ENCODE results near the gene PDIA5. TPM values are rescaled to one million over a fixed set of nuclear protein-coding genes. Genes with fewer than 3 reads are reported as not detected.

PDIA5 gene
- polyA plus RNA-seq, 1 donor (not counting 4 experiments of a cell fraction or from before 2014, with no cell fraction given) = 29.8 TPM

- Histone ChIP-seq H3K9me1 (ENCODE audit: control insufficient read depth, extremely low read depth, insufficient read depth, low read length) (peaks cover 4% of the 10 kb centered on the region), H3K27ac (ENCODE audit: control insufficient read depth, insufficient read depth, low read length) (no peak overlapping the region), H3K9me3 (ENCODE audit: control insufficient read depth, low read depth, low read length) (no peaks in the 10 kb centered on the region), H3K27me3 (ENCODE audit: control insufficient read depth, extremely low read depth, insufficient read depth, low read length) (no peaks in the 10 kb centered on the region), H4K20me1 (ENCODE audit: control insufficient read depth, extremely low read depth, insufficient read depth, low read length) (peaks cover 44% of the 10 kb centered on the region), H3K79me2 (ENCODE audit: control insufficient read depth, insufficient read depth, low read length) (peaks cover 88% of the 10 kb centered on the region), H3K36me3 (ENCODE audit: control insufficient read depth in 2 of 2, extremely low read depth in 1 of 2, insufficient read depth in 2 of 2, low read length in 2 of 2) (peaks cover 10 to 39% of the 10 kb centered on the region in 2 experiments), H3K9ac (ENCODE audit: control insufficient read depth, extremely low read depth, insufficient read depth, low read length) (no peak overlapping the region), H3K4me3 (ENCODE audit: control insufficient read depth in 2 of 3, extremely low read depth in 1 of 3, insufficient read depth in 2 of 3, low read depth in 1 of 3, low read length in 3 of 3) (no peak overlapping the region), H2AFZ (ENCODE audit: control insufficient read depth, low read length) (no peak overlapping the region), H3K4me1 (ENCODE audit: control insufficient read depth, extremely low read depth, insufficient read depth, low read length) (no peaks in the 10 kb centered on the region), H3K4me2 (ENCODE audit: control insufficient read depth, extremely low read depth, insufficient read depth, low read depth, low read length) (no peak overlapping the region)
- dilution Hi-C loops (cut with MboI; ENCODE audit: extremely low pct_ligation_motif_present, low sequenced_read_pairs) = no loop called here
- no peak for DNase-seq (ENCODE audit: low read depth, low spot score)
- TF ChIP-seq EZH2 (IDR thresholded peaks at IDR 0.05; ENCODE audit: low read length) = no peak
- FAIRE-seq = no peak
Observed at GRCh38 chr3:123088387-123088786, 21.6 kb downstream of the PDIA5 start.

DNA sequence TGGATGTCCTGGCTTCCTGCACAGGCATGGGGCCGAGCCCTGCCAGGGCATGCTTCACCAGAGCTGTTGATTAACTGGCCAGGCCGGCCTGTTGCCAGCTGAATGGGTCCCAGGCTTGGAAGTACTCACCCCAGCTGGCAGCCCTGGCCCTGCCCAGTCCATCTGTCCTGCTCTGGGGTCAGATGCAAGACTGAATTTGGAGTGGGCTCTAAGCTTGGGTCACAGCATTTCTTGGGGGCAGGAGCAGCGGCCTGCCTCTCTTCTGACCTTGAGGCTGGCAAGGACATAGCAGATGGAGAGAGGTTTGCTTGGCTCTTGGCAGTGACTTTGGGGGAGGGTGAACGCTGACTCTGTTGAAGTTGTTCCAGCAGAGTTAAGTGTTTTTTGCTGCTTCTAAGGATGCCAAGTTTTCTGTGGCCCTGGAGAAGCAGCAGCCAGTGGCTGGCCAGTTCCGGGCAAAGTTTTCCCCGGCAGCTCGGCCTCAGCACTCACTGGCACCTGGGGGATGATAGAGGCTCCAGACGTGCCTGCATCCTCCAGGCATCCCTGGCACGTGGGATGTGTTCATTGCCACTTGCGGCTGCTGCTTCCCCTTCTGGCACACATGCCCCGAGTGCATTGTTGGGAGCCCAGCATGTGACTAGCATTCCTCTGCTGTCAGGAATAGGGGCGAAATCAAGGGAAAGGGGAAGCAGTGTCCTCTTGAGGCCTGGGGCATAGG, 22.9 kb downstream of the PDIA5 start:
- no peaks in the 10 kb centered on the region for H3K4me1 ChIP-seq (ENCODE audit: control insufficient read depth, extremely low read depth, insufficient read depth, low read length)
- peaks cover 34% of the 10 kb centered on the region for H4K20me1 ChIP-seq (ENCODE audit: control insufficient read depth, extremely low read depth, insufficient read depth, low read length)
- H3K27me3 ChIP-seq (ENCODE audit: control insufficient read depth, extremely low read depth, insufficient read depth, low read length) = no peaks in the 10 kb centered on the region
- H3K4me3 ChIP-seq (ENCODE audit: control insufficient read depth in 2 of 3, extremely low read depth in 1 of 3, insufficient read depth in 2 of 3, low read depth in 1 of 3, low read length in 3 of 3) = no peak overlapping the region
- no peak for DNase-seq (ENCODE audit: low read depth, low spot score)
- no peaks in the 10 kb centered on the region for H3K9me3 ChIP-seq (ENCODE audit: control insufficient read depth, low read depth, low read length)
- H3K79me2 ChIP-seq (ENCODE audit: control insufficient read depth, insufficient read depth, low read length) = peaks cover 81% of the 10 kb centered on the region
- H3K36me3 ChIP-seq (ENCODE audit: control insufficient read depth in 2 of 2, extremely low read depth in 1 of 2, insufficient read depth in 2 of 2, low read length in 2 of 2) = peaks cover 16 to 40% of the 10 kb centered on the region in 2 experiments
- no peak for FAIRE-seq
- H3K27ac ChIP-seq (ENCODE audit: control insufficient read depth, insufficient read depth, low read length) = no peak overlapping the region
- TF ChIP-seq, protein P1, sequence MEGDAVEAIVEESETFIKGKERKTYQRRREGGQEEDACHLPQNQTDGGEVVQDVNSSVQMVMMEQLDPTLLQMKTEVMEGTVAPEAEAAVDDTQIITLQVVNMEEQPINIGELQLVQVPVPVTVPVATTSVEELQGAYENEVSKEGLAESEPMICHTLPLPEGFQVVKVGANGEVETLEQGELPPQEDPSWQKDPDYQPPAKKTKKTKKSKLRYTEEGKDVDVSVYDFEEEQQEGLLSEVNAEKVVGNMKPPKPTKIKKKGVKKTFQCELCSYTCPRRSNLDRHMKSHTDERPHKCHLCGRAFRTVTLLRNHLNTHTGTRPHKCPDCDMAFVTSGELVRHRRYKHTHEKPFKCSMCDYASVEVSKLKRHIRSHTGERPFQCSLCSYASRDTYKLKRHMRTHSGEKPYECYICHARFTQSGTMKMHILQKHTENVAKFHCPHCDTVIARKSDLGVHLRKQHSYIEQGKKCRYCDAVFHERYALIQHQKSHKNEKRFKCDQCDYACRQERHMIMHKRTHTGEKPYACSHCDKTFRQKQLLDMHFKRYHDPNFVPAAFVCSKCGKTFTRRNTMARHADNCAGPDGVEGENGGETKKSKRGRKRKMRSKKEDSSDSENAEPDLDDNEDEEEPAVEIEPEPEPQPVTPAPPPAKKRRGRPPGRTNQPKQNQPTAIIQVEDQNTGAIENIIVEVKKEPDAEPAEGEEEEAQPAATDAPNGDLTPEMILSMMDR (optimal IDR thresholded peaks at IDR 0.05 in 1 of 3, IDR thresholded peaks at IDR 0.05 in 1 of 3, conservative IDR thresholded peaks at IDR 0.05 in 1 of 3; ENCODE audit: extremely low read depth in 1 of 3, insufficient read depth in 2 of 3, low read length in 3 of 3) = no peak
- no peak for TF ChIP-seq EZH2 (IDR thresholded peaks at IDR 0.05; ENCODE audit: low read length)
- H2AFZ ChIP-seq (ENCODE audit: control insufficient read depth, low read length) = no peak overlapping the region
- dilution Hi-C loops (cut with MboI; ENCODE audit: extremely low pct_ligation_motif_present, low sequenced_read_pairs) = no loop called here
- no peak overlapping the region for H3K9ac ChIP-seq (ENCODE audit: control insufficient read depth, extremely low read depth, insufficient read depth, low read length)
- no peak overlapping the region for H3K4me2 ChIP-seq (ENCODE audit: control insufficient read depth, extremely low read depth, insufficient read depth, low read depth, low read length)
- H3K9me1 ChIP-seq (ENCODE audit: control insufficient read depth, extremely low read depth, insufficient read depth, low read length) = no peaks in the 10 kb centered on the region

Data from keratinocyte (primary cell).